ENCODE results near the gene CYP4B1.

Gene CYP4B1

DNA sequence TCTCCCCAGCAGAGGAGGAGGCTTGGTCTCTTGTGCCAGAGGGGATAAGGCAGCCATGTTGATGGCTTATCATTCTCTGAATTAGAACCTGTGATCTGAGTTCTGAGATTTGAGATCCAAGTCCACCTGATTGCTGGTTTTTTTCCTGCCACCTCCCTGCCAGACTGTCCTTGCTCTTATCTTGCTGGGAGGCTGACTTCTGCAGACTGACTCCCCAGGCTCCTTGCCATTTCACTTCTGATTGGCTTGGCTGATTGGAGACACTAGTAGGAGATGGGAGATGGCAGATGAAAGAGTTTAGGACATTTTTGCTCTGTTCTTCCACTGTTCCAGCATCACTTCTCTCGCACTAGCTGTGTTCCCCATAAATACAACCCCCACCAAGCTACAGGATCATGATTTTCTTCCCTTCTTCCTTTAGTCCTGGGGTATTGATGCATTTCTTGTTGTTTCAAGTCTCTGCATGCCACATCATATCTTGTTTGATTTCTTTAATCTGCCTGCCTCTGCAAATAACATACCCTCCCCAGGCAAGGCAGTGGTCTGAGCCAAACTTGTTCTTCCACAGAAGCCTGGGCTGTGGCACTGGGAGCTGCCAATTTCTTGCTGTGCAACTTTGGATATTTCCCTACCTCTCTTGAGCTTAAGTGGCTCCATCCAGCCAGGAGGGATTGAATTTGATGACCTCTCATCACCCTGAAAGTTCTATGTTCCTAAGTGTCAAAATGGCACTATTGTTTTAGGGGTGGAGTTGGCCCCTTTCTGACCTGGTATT is 963 bp upstream of the CYP4B1 start:
- no peak for DNase-seq (ENCODE audit: low spot score)

- no peak for DNase-seq (ENCODE audit: low spot score)
Observed at GRCh38 chr1:46800742-46801141, 1.9 kb downstream of the CYP4B1 start.

DNA sequence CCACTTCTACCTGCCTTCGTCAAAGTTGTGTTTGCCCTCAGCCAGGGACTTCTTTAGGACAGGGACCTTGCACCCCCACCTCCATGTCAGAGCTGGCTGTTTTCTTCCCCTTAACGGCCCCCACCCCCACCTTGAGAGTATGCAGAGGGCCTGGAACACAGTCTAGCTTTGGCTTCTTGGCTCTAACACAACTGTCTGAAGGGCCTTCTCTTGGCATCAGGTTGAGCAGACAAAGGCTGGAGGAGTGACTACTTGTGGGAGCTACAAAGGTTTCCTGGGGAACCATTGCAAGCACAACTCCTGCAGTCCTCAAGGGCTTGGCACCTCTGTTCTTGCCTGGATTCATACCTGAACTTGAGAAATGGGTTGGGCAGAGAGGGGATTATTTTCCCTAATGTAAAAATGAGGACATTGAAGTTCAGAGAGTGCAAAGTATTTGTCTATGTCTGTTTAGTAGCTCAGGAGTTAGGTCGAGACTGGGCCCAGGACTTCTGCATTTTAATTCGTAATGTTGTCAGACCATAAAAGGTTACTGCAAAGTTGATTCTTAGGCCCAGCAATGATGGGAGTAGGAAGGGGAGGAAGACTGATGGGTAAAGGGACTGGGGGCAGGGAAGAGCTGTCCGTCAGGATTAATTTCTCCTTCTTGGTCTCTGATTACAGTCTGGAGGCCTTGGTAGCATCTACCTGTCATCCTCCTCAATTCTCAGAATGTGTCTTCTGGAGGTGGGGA is 2.6 kb downstream of the CYP4B1 start:
- DNase-seq (ENCODE audit: low spot score) = no peak

DNA sequence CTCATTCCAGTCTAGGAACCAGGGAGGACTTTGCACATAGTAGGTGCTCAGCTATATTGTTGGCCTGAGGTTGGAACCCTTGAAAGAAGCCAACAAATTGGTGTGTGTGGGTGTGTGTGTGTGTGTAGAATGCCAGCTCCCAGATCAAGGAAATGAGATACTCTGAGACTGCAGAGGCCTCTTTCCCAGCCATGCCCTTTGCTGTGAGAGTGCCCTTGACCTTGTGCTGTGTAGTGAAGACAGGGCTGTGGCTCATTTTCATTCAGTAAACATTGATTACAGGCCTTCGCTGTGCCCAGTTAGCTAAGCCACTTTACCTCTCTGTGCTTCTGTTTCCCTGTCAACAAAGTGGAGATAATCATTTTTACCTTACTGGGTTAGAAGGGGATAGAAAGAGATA is 3.2 kb downstream of the CYP4B1 start:
- DNase-seq (ENCODE audit: low spot score) = no peak

GRCh38 chr1:46802901-46803574 is 4.2 kb downstream of the CYP4B1 start:
- no peak for DNase-seq (ENCODE audit: low spot score)

- no peak for DNase-seq (ENCODE audit: low spot score)
Observed at GRCh38 chr1:46804027-46804889, 5.4 kb downstream of the CYP4B1 start.

DNA sequence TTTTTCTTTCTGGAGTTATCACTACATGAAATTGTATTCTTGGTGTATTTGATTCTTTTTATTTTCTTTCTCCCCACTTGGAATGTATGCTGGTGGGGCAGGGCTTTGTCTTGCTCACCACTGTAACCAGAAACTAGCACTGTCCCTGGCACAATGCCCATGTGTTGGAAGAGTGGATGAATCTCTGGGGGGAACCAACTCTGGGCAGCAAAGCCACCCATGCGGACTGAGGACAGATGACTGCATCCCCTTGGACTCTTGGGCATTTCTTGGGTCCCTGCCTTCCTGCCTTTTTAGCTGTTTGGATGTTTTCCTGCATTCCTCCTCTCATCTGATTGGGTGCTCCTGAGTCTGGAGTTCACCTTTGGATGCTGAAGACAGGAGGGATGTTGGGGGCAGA is 6.1 kb downstream of the CYP4B1 start:
- DNase-seq (ENCODE audit: low spot score) = no peak

- no peak for DNase-seq (ENCODE audit: low spot score)
Observed at GRCh38 chr1:46805755-46806154, 6.9 kb downstream of the CYP4B1 start.

- DNase-seq (ENCODE audit: low spot score) = no peak
Observed at GRCh38 chr1:46806196-46807020, 7.6 kb downstream of the CYP4B1 start.

GRCh38 chr1:46807046-46807972 is 8.5 kb downstream of the CYP4B1 start:
- DNase-seq (ENCODE audit: low spot score) = no peak

DNA sequence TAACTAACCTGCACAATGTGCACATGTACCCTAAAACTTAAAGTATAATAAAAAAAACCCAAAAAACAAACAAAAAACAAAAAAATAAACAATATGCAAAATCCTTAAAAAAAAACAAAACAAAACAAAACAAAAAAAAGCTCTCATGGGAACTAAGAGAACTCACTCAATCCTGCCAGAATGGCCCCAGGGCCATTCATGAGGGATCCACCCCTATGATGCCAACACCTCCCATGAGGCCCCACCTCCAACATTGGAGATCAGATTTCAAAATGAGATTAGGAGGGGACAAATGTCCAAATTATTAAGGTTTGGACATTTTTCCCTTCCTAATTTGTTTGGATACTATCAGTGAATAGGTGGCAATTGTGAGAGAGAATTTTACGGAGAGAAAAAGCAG is 10.2 kb downstream of the CYP4B1 start:
- DNase-seq (ENCODE audit: low spot score) = no peak

DNA sequence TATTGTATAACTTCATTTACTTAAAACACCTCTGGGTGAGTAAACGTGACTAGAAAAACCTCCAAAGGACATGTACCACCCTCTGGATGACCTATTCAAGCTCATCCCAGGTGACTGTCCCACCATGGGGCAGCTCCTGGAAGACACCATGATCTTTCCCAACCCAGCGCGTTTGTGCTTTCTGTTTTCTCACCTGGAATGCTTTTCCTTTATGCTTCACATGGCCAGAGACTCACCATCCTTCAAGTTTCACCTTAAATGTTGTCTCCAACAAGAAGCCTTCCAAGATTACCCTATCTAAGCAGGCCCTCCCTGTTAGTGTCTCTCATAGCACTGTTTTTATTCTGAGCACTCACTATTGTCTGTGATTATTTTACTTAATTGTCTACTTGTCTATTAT is 11.1 kb downstream of the CYP4B1 start:
- no peak for DNase-seq (ENCODE audit: low spot score)

GRCh38 chr1:46810596-46810995 is 11.8 kb downstream of the CYP4B1 start:
- no peak for DNase-seq (ENCODE audit: low spot score)

DNA sequence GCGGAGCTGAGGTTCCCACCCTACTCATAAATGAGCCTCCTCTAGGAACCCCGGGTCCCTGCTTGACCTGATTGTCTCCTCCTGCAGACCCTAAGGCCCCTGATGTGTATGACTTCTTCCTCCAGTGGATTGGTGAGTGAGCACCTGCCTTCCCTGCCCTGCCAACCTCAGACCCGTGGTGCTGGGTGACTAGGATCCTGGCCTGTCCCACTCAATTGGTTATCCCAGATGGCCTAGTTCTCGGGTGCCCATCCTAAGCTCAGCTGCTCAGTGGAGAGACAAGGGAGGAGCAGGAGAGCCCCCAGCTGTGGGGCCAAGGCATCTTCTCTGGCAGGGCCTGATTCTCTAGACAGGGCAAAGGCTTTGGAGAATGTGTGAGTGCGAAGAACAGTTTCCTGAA is 12.2 kb downstream of the CYP4B1 start:
- DNase-seq (ENCODE audit: low spot score) = no peak

DNA sequence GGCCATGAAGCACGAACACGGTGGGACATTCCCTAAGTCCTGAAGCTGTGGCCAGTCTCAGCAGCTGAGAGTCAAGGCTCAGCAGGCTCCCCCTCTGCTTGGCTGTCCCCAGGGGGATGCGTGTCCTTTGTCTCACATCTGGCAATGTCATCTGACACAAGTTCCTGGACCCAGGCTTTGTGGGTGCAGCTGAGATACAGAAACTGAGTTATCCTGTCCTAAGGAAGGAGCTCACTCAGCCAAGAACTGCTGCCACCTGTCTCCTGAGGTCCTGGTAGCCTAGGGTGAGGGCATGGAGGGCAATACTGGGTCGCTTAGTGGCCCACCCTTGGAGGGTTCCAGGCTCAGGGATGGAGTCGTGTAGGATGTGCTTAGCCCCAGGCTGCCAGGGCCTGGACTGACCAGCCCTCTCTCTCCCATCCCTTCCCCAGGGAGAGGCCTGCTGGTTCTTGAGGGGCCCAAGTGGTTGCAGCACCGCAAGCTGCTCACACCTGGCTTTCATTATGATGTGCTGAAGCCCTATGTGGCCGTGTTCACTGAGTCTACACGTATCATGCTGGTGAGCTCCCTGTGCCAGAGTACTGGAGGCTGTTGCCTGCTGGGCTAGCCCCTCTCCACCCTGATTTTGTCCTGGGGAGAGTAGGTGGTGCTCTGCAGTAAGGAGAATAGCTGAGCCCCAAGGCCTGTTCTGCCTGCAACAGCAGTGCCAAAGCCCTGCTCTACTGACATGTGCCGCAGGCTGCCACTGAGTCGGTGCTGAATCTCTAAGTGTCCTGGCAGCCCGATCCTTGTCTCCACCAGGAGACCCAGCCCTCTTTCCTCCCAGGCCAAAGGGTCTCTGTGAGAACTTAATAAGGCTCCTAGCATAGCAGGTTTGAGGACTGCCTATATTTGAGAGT is 13.5 kb downstream of the CYP4B1 start:
- DNase-seq (ENCODE audit: low spot score) = no peak

GRCh38 chr1:46812996-46813857 is 14.4 kb downstream of the CYP4B1 start:
- no peak for DNase-seq (ENCODE audit: low spot score)

GRCh38 chr1:46813858-46814396 is 15.1 kb downstream of the CYP4B1 start:
- no peak for DNase-seq (ENCODE audit: low spot score)

GRCh38 chr1:46815133-46815532 is 16.3 kb downstream of the CYP4B1 start:
- DNase-seq (ENCODE audit: low spot score) = no peak
